GM19463 (cell line): ENCODE data around the gene AGPAT3.

Experiments used
- ATAC-seq: cut with Tn5 transposase; IDR thresholded peaks from one replicate; pipeline ENCODE4 v1.9.1; 2021; ENCODE audit warnings: mild to moderate bottlenecking, moderate library complexity; ENCODE audit not compliant: unreplicated experiment

Gene AGPAT3

DNA sequence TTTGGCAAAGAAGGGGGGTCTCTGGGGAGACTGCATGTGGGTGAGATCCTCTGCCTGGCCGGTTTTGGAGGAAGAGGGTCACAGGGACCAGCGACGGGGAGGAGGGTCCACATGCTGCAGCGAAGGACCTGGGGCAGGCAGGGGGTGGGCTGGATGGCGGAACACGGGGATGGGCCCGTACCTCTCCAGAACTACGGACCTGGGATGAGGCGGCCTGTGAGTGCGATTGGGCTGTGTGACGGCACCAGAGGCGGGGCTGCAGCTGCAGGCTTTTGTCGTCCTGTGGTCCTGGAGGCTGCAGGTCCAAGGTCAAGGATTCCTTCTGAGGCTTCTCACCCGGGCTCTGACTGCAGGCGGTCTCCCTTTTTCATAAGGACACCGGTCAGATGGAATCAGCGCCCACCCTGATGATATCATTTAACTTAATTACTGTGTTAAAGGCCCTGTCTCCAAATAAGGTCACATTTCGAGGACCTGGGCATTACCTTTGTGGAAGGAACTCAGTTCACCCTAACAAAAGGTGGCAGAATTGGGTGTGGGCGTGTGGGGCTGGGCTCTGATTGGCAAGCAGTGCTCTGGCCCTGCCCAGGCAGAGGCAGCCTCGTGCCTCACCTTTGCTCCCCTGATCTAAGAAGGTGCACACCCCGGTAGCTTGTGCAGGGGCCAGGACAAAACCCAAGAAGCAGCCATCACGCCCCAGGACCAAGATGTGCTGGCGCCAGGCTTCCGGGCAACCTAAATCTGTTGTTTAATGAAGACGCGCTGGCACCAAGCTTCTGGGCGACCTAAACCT lies 87.1 kb downstream of the AGPAT3 start:
- no peak for ATAC-seq

DNA sequence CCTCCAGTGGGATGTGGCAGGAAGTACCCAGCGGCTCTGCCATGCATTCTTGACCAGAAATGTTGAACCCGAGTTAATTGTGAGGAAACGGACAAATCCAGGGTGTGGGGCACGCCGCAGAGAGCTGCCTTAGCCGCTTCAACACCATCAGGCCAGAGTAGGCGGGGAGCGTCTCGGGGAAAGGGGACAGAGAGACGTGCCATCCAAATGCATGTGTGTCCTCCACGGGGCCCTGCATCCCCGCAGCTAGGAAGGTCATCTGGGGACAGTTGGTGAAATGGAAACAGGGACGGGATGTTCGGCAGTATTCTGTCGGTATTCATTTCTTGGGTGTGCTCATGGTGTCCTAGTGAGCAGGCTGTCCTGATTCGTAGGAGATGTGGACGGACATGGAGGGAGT lies 88.0 kb downstream of the AGPAT3 start:
- ATAC-seq, result no peak

DNA sequence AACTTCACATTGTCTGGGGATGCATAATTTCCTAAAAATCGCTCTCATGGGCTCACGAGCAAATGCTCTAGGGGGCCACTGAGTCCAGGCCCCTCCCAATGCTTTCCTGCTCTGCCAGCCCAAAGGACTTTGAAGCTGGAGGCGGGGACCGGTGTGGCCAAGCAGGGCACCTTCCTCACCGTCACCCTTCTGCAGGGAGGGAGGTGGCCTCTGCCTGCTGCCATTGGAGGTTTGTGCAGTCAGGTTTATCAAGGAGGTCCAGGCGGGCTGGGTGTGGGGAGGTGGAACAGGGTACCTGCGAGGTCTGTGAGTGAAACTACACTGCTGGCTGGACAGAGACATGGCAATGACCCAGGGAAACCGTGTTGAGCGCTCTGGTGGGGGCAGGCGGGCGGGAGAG lies 89.0 kb downstream of the AGPAT3 start:
- ATAC-seq, result no peak

DNA sequence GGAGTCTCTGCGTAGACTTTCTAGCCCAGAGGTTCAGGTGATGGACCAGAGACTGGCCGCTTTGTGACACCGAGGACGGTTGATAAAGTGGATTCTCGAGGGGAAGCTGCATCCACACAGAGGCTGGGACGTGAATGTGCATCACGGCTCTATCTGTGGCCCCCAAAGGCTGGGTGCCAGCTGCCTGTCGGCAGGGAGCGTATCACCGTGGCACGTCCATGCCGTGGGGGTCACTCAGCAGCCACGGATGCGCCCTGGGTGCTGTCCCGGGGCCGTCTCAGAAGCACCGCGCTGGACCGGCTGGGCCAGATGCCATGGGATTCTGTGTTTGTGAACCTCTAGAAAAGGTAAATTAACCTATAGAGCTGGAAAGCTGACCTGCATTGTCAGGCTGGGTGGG lies 89.9 kb downstream of the AGPAT3 start:
- no peak for ATAC-seq

DNA sequence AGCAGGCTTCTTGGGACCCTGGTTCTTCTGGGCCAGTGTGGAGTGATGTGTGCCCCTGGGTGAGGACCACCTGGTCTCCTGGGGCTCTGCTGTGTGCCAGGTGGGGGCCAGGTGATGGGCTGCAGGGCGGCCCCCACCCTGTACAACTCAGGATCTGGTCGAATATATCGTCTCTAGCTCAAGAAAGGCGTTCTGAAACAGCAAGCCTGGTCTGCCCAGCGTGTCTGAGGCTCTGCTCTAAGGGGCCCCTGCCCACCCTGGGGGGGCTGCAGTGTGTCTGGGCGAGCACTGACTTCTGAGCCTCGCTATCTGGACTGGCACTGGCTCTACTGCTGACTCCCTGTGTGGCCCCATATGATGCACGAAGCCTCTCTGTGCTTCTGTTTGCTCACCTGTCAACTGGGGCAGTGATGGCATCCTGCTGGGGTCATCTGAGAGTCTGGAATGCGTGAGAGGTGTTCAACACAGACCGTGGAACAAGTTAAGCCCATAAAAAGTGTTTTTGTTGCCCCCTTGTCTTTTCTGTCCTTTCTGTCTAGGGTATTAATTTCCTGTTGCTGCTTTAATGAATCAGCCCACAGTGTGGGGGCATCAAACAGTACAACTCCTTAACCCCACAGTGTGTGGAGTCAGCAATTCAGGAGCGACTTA lies 91.1 kb downstream of the AGPAT3 start:
- no peak for ATAC-seq

DNA sequence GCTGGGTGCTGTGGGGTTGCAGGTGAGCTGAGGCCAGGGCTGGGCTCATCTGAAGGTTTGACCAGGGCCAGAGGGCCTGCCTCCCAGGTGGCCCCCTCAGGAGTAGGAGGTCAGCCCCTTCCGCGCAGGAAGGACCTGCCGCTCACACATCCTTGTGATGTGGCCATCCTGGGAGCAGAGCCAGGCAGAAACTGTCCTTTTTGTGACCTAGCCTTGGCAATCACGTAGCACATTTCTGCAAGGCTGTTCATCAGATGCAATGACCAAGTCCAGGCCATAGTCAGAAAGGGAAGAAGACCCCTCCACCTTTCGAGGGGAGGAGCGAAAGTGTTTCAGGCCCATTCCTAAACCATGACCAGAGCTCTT lies 91.6 kb downstream of the AGPAT3 start:
- no peak for ATAC-seq

DNA sequence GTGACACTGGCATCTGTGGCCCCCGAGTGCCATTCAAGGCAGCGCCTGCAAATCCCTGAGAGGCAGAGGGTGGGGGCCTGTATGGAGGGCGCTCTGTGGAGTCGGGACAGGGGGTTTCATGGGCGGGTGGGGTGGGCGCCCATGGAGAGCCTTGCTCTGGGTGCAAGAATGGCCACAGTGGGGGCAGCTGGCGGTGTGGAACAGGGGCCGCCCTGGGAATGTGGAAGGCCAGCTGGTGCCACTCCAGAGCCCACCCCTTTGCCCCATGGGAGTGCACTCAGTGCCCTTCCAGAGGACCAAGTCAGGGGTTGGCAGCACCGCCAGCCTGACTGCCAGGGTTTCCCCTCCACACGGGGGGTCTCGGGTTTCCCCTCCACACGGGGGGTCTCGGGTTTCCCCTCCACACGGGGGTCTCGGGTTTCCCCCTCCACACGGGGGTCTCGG lies 92.1 kb downstream of the AGPAT3 start:
- ATAC-seq, result peak; percentile 25

DNA sequence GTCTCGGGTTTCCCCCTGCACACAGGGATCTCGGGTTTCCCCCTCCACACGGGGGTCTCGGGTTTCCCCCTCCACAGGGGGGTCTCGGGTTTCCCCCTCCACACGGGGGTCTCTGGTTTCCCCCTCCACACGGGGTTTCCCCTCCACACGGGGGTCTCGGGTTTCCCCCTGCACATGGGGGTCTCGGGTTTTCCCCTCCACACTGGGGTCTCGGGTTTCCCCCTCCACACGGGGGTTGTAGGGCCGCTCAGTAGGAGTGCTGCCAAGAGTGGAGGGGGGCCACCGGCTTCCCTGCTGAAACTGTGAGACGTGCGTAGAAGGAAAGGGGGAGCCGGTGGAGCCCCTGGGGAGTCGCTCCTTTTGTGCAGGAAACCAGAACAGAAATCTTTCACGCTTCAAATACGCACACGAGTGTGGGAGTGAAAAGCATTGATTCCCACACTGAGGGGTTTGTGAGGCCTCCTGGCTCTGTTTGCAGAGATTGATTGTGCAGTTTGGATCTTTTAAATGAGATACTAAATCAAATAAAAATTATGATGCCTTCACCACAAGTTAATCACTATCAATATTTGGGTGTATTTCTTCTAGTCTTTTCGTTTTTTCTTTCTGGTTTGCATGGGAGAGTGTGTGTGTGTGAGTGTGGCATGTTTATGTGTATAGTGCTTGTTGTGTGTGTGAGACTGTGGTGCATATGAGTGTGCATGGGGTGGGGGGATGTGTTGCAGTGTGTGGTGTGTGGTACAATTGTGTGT lies 92.8 kb downstream of the AGPAT3 start:
- ATAC-seq, result peak; percentile 61

DNA sequence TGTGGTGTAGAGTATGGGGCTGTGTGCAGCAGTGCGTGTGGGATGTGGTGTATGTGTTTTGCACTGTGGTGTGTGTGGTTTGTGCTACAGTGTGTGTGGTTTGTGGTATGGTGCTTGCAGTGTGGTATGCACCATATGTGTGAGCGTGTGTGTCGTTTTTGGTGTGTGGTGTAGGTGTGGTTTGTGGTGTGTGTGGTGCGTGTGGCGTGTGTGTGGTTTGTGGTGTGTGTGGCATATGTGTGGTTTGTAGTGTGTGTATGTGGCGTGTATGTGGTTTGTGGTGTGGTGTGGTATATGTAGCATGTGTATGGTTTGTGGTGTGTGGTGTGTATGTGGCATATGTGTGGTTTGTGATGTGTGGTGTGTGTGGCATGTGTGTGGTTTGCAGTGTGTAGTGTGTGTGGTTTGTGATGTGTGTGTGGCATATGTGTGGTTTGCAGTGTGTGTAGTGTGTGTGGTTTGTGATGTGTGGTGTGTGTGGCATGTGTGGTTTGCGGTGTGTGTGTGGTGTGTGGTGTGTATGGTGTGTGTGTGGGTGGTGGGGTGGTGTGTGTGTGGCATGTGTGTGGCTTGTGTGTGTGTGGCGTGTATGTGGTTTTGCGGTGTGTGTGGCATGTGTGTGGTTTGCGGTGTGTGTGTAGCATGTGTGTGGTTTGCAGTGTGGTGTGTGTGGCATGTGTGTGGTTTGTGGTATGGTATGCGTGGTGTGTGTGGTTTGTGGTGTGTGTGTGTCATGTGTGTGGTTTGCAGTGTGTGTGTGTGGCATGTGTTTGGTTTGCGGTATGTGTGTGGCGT lies 93.5 kb downstream of the AGPAT3 start:
- no peak for ATAC-seq

DNA sequence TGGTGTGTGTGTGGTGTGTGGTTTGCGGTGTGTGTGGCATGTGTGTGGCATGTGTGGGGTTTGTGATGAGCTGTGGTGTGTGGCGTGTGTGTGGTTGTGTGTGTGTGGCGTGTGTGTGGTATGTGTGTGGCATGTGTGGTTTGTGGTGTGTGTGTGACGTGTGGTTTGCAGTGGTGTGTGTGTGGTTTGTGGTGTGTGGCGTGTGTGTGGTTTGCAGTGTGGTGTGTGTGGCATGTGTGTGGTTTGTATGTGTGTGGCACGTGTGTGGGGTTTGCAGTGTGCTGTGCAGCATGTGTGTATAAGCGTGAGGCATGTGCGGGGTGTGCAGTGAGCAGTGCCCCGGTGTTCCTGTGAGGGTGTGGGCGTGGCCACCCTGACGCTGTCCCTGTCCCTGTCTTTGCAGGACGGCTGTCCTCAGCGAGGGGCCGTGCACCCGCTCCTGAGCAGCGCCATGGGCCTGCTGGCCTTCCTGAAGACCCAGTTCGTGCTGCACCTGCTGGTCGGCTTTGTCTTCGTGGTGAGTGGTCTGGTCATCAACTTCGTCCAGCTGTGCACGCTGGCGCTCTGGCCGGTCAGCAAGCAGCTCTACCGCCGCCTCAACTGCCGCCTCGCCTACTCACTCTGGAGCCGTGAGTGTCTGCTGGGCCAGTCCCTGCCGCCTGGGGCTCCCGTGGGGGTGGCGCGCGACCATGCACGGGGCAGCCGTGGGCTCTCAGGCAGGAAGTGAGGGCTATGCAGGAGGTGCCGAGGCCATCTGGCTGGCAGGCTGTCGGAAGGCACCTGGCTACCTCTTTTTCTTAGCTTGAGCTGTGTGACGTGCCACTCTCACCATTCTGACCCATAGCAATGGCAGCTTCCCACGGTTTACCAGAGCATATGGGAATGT lies 94.5 kb downstream of the AGPAT3 start:
- ATAC-seq, result no peak

DNA sequence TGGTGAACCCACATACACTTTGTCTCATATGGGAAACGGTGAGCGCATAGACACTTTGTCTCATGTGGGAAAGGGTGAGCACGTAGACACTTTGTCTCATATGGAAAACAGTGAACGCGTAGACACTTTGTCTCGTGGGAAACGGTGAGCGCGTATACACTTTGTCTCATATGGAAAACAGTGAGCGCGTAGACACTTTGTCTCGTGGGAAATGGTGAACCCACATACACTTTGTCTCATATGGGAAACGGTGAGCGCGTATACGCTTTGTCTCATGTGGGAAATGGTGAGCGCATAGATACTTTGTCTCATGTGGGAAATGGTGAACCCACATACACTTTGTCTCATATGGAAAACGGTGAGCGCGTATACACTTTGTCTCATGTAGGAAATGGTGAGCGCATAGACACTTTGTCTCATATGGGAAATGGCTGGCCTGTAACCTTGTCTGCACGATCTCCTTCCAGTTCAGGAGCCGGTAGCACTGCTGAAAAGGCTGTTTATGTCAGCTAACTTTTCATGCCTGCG lies 96.4 kb downstream of the AGPAT3 start:
- no peak for ATAC-seq

DNA sequence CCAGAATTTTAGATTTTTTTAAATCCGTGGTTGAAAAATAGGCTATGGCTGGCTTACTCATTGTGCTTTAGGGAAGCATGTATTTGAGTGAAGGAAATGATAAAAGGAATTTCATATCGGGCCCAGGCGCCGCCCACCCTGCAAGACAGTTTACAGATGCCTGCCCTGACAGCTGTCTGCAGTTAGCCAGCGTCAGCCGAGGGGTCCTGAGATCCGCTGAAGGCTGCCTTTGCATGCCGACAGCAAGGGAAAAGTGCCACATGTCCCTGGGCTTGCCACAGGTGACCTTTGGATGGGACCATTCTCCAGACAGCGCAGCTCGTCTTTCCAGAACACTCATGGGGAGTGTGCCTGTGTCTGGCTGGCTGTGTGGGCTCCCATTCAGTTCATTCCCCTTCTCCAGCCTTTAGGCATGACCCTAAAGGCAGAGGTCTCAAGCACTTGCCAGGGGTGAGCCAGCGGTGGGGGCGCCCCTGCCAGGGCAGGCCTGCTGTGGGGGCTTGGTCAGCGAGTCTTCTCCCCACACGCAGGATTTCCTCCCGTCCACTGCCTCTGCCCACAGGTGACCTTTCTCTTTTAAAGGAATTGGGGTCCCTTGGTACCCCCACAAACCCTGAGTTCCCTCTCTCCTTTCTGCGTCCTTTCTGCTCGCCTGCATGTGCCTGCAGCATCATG lies 101.0 kb downstream of the AGPAT3 start:
- ATAC-seq, result no peak

DNA sequence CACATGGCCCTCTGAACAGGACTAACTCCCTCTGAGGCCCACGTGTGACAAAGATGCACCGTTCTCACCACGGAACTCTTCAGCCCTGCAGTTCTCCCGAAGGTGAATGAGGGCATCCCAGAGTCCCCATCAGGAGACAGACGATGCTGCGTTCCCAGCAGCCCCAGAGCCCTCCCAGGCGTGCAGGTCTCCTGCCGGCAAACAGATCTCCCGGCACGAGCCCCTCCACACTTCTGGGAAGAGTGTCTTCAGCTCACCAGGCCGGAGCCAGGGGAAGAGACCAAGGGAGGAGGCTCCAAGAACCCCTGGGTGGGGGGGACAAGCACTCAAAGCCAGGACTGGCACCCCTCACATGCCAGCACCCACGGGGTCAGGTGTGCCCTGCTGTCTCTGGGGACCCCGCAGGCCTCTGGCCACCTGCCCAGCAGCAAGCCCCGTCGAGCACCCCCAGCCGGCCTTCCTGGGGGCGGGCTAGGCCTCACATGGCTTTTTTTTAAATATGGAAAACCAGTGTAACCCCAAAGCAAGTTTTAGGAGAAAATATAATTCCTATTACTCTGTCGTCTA lies 102.0 kb downstream of the AGPAT3 start:
- no peak for ATAC-seq

DNA sequence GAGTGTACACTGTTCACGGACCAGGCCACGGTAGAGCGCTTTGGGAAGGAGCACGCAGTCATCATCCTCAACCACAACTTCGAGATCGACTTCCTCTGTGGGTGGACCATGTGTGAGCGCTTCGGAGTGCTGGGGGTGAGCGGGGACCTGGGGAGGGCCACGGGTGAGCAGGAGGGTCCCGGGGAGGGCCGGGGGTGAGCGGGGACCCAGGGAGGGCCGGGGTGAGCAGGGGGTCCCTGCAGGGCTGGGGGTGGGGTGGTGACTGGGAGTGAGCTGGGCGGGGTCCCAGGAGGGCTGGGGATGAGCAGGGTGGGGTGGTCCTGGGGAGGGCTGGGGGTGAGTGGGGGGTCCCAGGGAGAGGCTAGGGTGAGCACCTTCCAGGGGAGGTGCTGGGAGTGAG lies 103.0 kb downstream of the AGPAT3 start:
- ATAC-seq, result no peak

DNA sequence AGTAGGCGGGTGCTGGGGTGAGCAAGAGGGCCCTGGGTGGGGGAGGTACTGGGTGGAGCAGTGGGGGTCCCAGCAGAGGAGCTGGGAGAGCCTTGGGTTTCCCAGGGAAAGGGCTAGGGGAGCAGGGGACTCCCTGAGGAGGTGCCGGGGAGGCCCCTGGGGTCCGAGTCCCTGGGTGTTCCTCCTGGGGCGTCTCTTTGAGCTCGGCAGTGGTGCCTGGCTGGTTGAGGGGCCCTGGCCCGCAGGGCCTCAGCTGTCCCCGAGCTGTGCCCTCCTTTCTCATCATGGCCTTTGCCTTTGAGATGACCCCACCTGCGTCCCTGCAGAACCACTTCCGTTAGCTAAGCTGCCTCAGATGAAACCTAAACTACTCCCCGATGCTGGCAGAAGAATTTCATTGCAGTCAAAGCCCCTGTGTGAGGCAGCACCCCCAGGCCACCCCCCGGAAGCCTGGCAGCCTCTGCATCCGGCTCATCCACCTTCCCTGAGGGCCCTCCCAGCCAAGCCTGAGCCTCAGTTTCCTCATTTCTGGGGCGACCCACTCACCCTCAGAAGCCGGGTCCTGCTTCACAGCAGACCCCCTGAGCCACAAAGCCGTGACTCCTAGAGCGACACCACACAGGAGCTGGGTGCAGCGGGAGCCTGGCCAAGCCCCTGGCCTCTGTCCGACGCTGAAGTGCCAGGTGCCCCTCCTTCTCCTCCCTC lies 103.5 kb downstream of the AGPAT3 start:
- no peak for ATAC-seq

DNA sequence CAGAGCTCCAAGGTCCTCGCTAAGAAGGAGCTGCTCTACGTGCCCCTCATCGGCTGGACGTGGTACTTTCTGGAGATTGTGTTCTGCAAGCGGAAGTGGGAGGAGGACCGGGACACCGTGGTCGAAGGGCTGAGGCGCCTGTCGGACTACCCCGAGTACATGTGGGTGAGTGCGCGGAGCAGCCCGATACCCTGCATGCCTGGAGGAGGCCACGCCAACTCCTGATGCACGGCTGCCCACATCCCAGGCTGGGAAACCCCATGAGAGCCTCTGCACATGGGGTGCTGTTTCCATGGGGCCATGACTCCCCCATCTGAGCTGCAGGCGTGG lies 104.1 kb downstream of the AGPAT3 start:
- ATAC-seq, result no peak

DNA sequence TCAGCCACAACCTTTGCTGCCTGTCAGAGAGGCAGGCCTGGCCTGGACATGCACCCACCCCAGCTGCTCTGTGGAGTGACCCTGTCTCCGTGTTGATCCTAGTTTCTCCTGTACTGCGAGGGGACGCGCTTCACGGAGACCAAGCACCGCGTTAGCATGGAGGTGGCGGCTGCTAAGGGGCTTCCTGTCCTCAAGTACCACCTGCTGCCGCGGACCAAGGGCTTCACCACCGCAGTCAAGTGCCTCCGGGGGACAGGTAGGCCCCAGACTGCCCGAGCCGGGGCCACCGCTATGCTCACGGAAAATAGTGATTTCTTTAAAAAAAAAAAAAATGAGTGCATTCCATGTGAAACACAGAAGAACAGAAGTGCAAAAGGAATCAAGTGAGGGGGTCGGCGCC lies 105.5 kb downstream of the AGPAT3 start:
- no peak for ATAC-seq

DNA sequence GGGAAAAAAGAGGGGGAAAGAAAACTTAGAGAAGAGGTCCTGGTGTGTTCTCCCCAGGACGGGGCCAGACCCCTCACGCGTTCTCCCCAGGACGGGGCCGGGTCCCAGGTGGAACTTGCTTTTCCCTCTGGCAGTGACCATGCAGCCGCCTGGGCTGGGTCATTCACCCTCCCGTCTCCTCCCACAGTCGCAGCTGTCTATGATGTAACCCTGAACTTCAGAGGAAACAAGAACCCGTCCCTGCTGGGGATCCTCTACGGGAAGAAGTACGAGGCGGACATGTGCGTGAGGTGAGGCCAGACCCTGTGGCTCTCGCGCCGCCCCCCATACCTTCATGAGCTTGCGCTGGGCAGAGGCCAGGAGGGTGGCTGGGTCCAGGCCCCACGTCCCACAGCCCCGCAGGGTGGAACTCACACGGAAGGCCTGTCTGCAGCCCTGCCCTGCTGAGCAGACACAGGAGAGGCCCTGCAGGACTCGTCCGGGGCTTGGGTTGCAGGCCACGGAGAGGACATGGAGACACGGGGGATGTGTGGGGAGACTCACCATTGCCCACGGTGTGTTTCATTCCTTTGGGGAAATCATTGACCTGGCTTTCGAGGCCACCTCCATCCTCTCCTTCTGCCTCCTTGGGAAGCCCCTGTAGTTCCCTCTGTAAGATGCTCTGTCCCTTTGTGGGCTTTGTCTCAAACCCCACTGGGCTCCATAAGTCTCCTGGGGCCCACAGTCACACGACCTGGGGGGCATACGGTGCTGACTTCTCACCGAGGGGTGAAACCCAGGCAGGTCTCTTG lies 106.4 kb downstream of the AGPAT3 start:
- ATAC-seq, result no peak
